ENCODE data around the gene AMHR2.

- TF ChIP-seq EZH2 (IDR thresholded peaks at IDR 0.05; ENCODE audit: insufficient read depth, low read length) (no peak), CTCF (IDR thresholded peaks at IDR 0.05; ENCODE audit: insufficient read depth, low read depth, low read length) (no peak)
These were observed 12.7 kb upstream of the AMHR2 start for GRCh38 chr12:53410951-53411350.
